Activated CD8-positive, alpha-beta T cell treated with anti-CD3 and anti-CD28 coated beads for 36 hours (primary cell): Measurements from ENCODE around the gene RHBDD1. TPM values are rescaled to one million over a fixed set of nuclear protein-coding genes. Genes with fewer than 3 reads are reported as not detected.

ENCODE experiments used
- ATAC-seq: fragments of 200-7000 bp; cut with Tn5 transposase; one replicate; pipeline ENCODE4 v1.10.0; 2021; ENCODE audit warnings: mild to moderate bottlenecking, moderate library complexity
- CTCF ChIA-PET: fragments of 350-600 bp; sonication (Branson Sonifier 250); formaldehyde crosslinking; loops from one replicate; lab custom pipeline; 2021; ENCODE audit warnings: antibody characterized with exemption; lab: Charles Lee
- POLR2A ChIA-PET: fragments of 350-600 bp; sonication (Branson Sonifier 250); formaldehyde crosslinking; loops from one replicate; lab custom pipeline; 2021; ENCODE audit warnings: antibody characterized with exemption; lab: Charles Lee
- DNase-seq: peaks from one replicate; pipeline ENCODE4 v3.0.0-alpha.2; 2020
- H3K27ac Mint-ChIP-seq: one replicate; pipeline ENCODE4 v1.8.0; 2021; ENCODE audit warnings: mild to moderate bottlenecking, mixed read lengths
- H3K27me3 Mint-ChIP-seq: one replicate; pipeline ENCODE4 v1.8.0; 2021; ENCODE audit warnings: mixed read lengths
- H3K36me3 Mint-ChIP-seq: one replicate; pipeline ENCODE4 v1.8.0; 2021; ENCODE audit warnings: low read depth, mixed read lengths
- H3K4me1 Mint-ChIP-seq: one replicate; pipeline ENCODE4 v1.8.0; 2021; ENCODE audit warnings: low read depth, mixed read lengths
- H3K4me3 Mint-ChIP-seq: one replicate; pipeline ENCODE4 v1.8.0; 2021; ENCODE audit warnings: mild to moderate bottlenecking, moderate library complexity, mixed read lengths
- H3K9me3 Mint-ChIP-seq: one replicate; pipeline ENCODE4 v1.8.0; 2021; ENCODE audit warnings: mixed read lengths
- CTCF ChIP-seq: fragments of 200-600 bp; IDR thresholded peaks from one replicate; pipeline ENCODE4 v1.8.0; 2022; ENCODE audit warnings: antibody characterized with exemption, mild to moderate bottlenecking
- intact Hi-C: fragments of 100-400 bp; cut with micrococcal nuclease; formaldehyde crosslinking; loops from one replicate; pipeline ENCODE4 v1.10.0; 2022
- total RNA-seq, 2 experiments: library from RNA; stranded (reverse); gene quantifications; one replicate each; pipeline ENCODE4 v1.2.3, GENCODE V29; 2021

RHBDD1 gene
- total RNA-seq, 2 experiments from 2014 or later = 34.3 to 35.9 TPM

GRCh38 chr2:226849349-226849748 lies 13.5 kb downstream of the RHBDD1 start:
- intact Hi-C loops = no loop called here
- no peak for DNase-seq
- peaks cover 5% of the 10 kb centered on the region for H3K36me3 Mint-ChIP-seq
- no peak for TF ChIP-seq CTCF
- CTCF ChIA-PET = no interaction called here
- no peak for ATAC-seq
- POLR2A ChIA-PET = interaction anchor here (1.4 kb wide), 1 partner anchor 14 kb away, joined by 5 read pairs; the partner anchor contains the start of gene RHBDD1
- H3K4me3 Mint-ChIP-seq = no peak overlapping the region
- H3K27ac Mint-ChIP-seq = no peak overlapping the region
- H3K9me3 Mint-ChIP-seq = no peaks in the 10 kb centered on the region
- peaks cover 20% of the 10 kb centered on the region for H3K4me1 Mint-ChIP-seq
- no peaks in the 10 kb centered on the region for H3K27me3 Mint-ChIP-seq

- ATAC-seq = no peak
- Mint-ChIP-seq H3K4me1 (peaks cover 18% of the 10 kb centered on the region), H3K27me3 (no peaks in the 10 kb centered on the region), H3K9me3 (no peaks in the 10 kb centered on the region), H3K27ac (no peak overlapping the region), H3K4me3 (no peak overlapping the region), H3K36me3 (peaks cover 8% of the 10 kb centered on the region)
- intact Hi-C loops = no loop called here
- TF ChIP-seq CTCF = no peak
- ChIA-PET CTCF (no interaction called here), POLR2A (no interaction called here)
- no peak for DNase-seq
These were observed 14.2 kb downstream of the RHBDD1 start for GRCh38 chr2:226850024-226850423.

GRCh38 chr2:226855787-226856186 lies 19.9 kb downstream of the RHBDD1 start:
- Mint-ChIP-seq H3K4me1 (peaks cover 14% of the 10 kb centered on the region), H3K9me3 (no peaks in the 10 kb centered on the region), H3K27ac (no peak overlapping the region), H3K36me3 (peaks cover 8% of the 10 kb centered on the region), H3K4me3 (no peak overlapping the region), H3K27me3 (no peaks in the 10 kb centered on the region)
- intact Hi-C loops = no loop called here
- ChIA-PET POLR2A (no interaction called here), CTCF (interaction anchor here (1.0 to 1.2 kb wide), 3 partner anchors 9 to 14 kb away, joined by 3 read pairs; no protein-coding TSS in a partner anchor)
- ATAC-seq (no peak), DNase-seq (no peak)
- TF ChIP-seq CTCF = no peak

- DNase-seq (no peak), ATAC-seq (no peak)
- no peak for TF ChIP-seq CTCF
- intact Hi-C loops = no loop called here
- Mint-ChIP-seq H3K27ac (no peak overlapping the region), H3K27me3 (no peaks in the 10 kb centered on the region), H3K9me3 (no peaks in the 10 kb centered on the region), H3K4me3 (no peak overlapping the region), H3K4me1 (peaks cover 14% of the 10 kb centered on the region), H3K36me3 (peaks cover 13% of the 10 kb centered on the region)
- ChIA-PET POLR2A (no interaction called here), CTCF (no interaction called here)
These were observed 24.2 kb downstream of the RHBDD1 start for GRCh38 chr2:226860087-226860486.

GRCh38 chr2:226862623-226863022 lies 26.8 kb downstream of the RHBDD1 start:
- Mint-ChIP-seq H3K27me3 (no peaks in the 10 kb centered on the region), H3K4me1 (peaks cover 14% of the 10 kb centered on the region), H3K9me3 (no peaks in the 10 kb centered on the region), H3K36me3 (peaks cover 27% of the 10 kb centered on the region), H3K27ac (no peak overlapping the region), H3K4me3 (no peak overlapping the region)
- peak; percentile 17 for DNase-seq
- ATAC-seq = peak; percentile 49
- ChIA-PET POLR2A (no interaction called here), CTCF (no interaction called here)
- no peak for TF ChIP-seq CTCF
- intact Hi-C loops = no loop called here
